Ramos (cell line): ENCODE data around the gene SYNJ2BP.
"Not testable (repeated sequence)": the region's sequence is repeated elsewhere in the genome, so short reads cannot be mapped to it uniquely, and the experiment has no call there.

Experiments used
- in situ Hi-C: fragments of 300-500 bp; cut with MboI; formaldehyde crosslinking; loops from one replicate; pipeline ENCODE4 v1.14.3; 2022; ENCODE audit warnings: low sequenced_read_pairs; ENCODE audit not compliant: unreplicated experiment

SYNJ2BP gene

GRCh38 chr14:70416725-70417349 lies at the start of gene SYNJ2BP:
TSS of gene SYNJ2BP (minus strand) at chr14:70417090. CDS start at chr14:70416963, 127 bp downstream.
- in situ Hi-C loops: no loop called here

GRCh38 chr14:70454731-70455130 lies 37.8 kb upstream of the SYNJ2BP start:
- in situ Hi-C loops: no loop called here

GRCh38 chr14:70451874-70452273 lies 35.0 kb upstream of the SYNJ2BP start, which contains the start of gene ADAM21:
TSS of gene ADAM21 (plus strand) at chr14:70452174. CDS start at chr14:70457500, 5,326 bp downstream.
- in situ Hi-C loops: no loop called here

- in situ Hi-C loops: no loop called here
These were observed 31.9 kb upstream of the SYNJ2BP start for GRCh38 chr14:70448633-70449340.

GRCh38 chr14:70442750-70443149 lies 25.9 kb upstream of the SYNJ2BP start:
- in situ Hi-C loops: no loop called here

GRCh38 chr14:70441641-70442040 lies 24.8 kb upstream of the SYNJ2BP start:
- in situ Hi-C loops: no loop called here

GRCh38 chr14:70436867-70437266 lies 20.0 kb upstream of the SYNJ2BP start:
- in situ Hi-C loops: no loop called here

GRCh38 chr14:70426555-70426954 lies 9.7 kb upstream of the SYNJ2BP start:
- in situ Hi-C loops: not testable (repeated sequence)

GRCh38 chr14:70425354-70425753 lies 8.5 kb upstream of the SYNJ2BP start:
- in situ Hi-C loops: no loop called here

GRCh38 chr14:70422538-70422937 lies 5.6 kb upstream of the SYNJ2BP start:
- in situ Hi-C loops: no loop called here

- in situ Hi-C loops: not testable (repeated sequence)
These were observed 2.5 kb upstream of the SYNJ2BP start for GRCh38 chr14:70419270-70419931.

- in situ Hi-C loops: no loop called here
These were observed 559 bp downstream of the SYNJ2BP start for GRCh38 chr14:70416338-70416724.

GRCh38 chr14:70415788-70416187 lies 1.1 kb downstream of the SYNJ2BP start:
- in situ Hi-C loops: no loop called here

GRCh38 chr14:70407621-70408020 lies 9.3 kb downstream of the SYNJ2BP start:
- in situ Hi-C loops: no loop called here

- in situ Hi-C loops: not testable (repeated sequence)
These were observed 10.7 kb downstream of the SYNJ2BP start for GRCh38 chr14:70406216-70406615.

GRCh38 chr14:70403335-70403734 lies 13.6 kb downstream of the SYNJ2BP start:
- in situ Hi-C loops: not testable (repeated sequence)

- in situ Hi-C loops: no loop called here
These were observed 15.2 kb downstream of the SYNJ2BP start for GRCh38 chr14:70401643-70402042.

GRCh38 chr14:70398706-70399431 lies 18.0 kb downstream of the SYNJ2BP start:
- in situ Hi-C loops: no loop called here

- in situ Hi-C loops: no loop called here
These were observed 18.6 kb downstream of the SYNJ2BP start for GRCh38 chr14:70398280-70398679.

GRCh38 chr14:70397746-70398145 lies 19.1 kb downstream of the SYNJ2BP start:
- in situ Hi-C loops: no loop called here
